Measurements from ENCODE around the gene ACOT9. TPM values are rescaled to one million over a fixed set of nuclear protein-coding genes. Genes with fewer than 3 reads are reported as not detected.

Gene ACOT9
- total and polyA plus RNA-seq, 10 of the 15 experiments (the other 5 are each of a cell fraction or from before 2014, with no cell fraction given), result 17.4 to 42.5 (median 23.3) TPM

- WGBS (ENCODE audit: insufficient coverage, insufficient replicate concordance, low lambda C conversion rate, missing lambda C conversion rate), result 70% methylated on average over 14 of the region's 16 CpGs
- ChIA-PET CTCF (no interaction called here), RAD21 (ENCODE audit: unreplicated experiment) (interaction anchor here (0.8 kb wide), 1 partner anchor 236 kb away, joined by 3 read pairs; no protein-coding TSS in a partner anchor), POLR2A (interaction anchor here (0.9 to 1.1 kb wide), 2 partner anchors 10 to 69 kb away, joined by 3 to 6 read pairs; no protein-coding TSS in a partner anchor), SMC1A (ENCODE audit: uncharacterized antibody, unreplicated experiment) (interaction anchor here (2.3 kb wide), 1 partner anchor 235 kb away, joined by 6 read pairs; no protein-coding TSS in a partner anchor)
- Histone ChIP-seq H3K27me3 (replicated peaks in 1 of 2; ENCODE audit: control insufficient read depth in 2 of 2, insufficient read depth in 2 of 2, low read length in 1 of 2) (no peaks in the 10 kb centered on the region), H3K4me2 (ENCODE audit: control insufficient read depth, insufficient read depth) (no peak overlapping the region), H3K9me3 (replicated peaks; ENCODE audit: control insufficient read depth, insufficient read depth, low read length) (no peaks in the 10 kb centered on the region; the same call in 2 of the 3 replicates), H4K20me1 (ENCODE audit: control insufficient read depth, insufficient read depth) (no peaks in the 10 kb centered on the region), H3K4me3 (no peak overlapping the region), H2AFZ (ENCODE audit: control insufficient read depth, low read depth, low read length) (no peak overlapping the region), H3K36me3 (ENCODE audit: control insufficient read depth in 2 of 2, insufficient read depth in 2 of 2, low read length in 1 of 2) (no peaks in the 10 kb centered on the region), H3K27ac (ENCODE audit: control insufficient read depth, insufficient read depth) (no peak overlapping the region), H3K79me2 (ENCODE audit: control insufficient read depth, insufficient read depth, low read length) (peaks cover 3% of the 10 kb centered on the region), H3K4me1 (ENCODE audit: control insufficient read depth, insufficient read depth, low read length) (peaks cover 8% of the 10 kb centered on the region), H3K9ac (ENCODE audit: control insufficient read depth, insufficient read depth, low read length) (no peak overlapping the region)
- DNase-seq (ENCODE audit: low read depth, low spot score) (no peak), ATAC-seq (no peak), FAIRE-seq (no peak)
- BruUV-seq (replicated peaks), result no TSS peak
- no peak for TF ChIP-seq RBBP5 (conservative IDR thresholded peaks at IDR 0.05)
- no peak for TF ChIP-seq REST (IDR thresholded peaks at IDR 0.05; ENCODE audit: low read depth, low read length)
- TF ChIP-seq NFYA (IDR thresholded peaks at IDR 0.05; ENCODE audit: borderline replicate concordance, low read depth, low read length), result no peak
- no peak for TF ChIP-seq ZNF274 (IDR thresholded peaks at IDR 0.05; ENCODE audit: insufficient read depth, insufficient read length)
- no peak for TF ChIP-seq RB1 (IDR thresholded peaks at IDR 0.05; ENCODE audit: borderline replicate concordance)
- TF ChIP-seq SMARCA5 (IDR thresholded peaks at IDR 0.05), result no peak
- TF ChIP-seq CREB1 (IDR thresholded peaks at IDR 0.05; ENCODE audit: low read depth), result no peak
- TF ChIP-seq KLF5 (IDR thresholded peaks at IDR 0.05; ENCODE audit: partially characterized antibody), result no peak
- no peak for TF ChIP-seq TCF7 (IDR thresholded peaks at IDR 0.05; ENCODE audit: borderline replicate concordance)
- no peak for TF ChIP-seq PML (IDR thresholded peaks at IDR 0.05; ENCODE audit: low read length)
- TF ChIP-seq ZSCAN29 (IDR thresholded peaks at IDR 0.05), result no peak
- TF ChIP-seq JUND (IDR thresholded peaks at IDR 0.05; ENCODE audit: low read depth, low read length), result no peak
- TF ChIP-seq CEBPB (IDR thresholded peaks at IDR 0.05; ENCODE audit: borderline replicate concordance in 1 of 2, low read depth in 2 of 2, low read length in 2 of 2), result no peak
- TF ChIP-seq LARP7 (IDR thresholded peaks at IDR 0.05), result no peak
- TF ChIP-seq HDGF (IDR thresholded peaks at IDR 0.05), result no peak
- no peak for TF ChIP-seq SREBF2 (IDR thresholded peaks at IDR 0.05; ENCODE audit: low read length)
- TF ChIP-seq PAX8 (IDR thresholded peaks at IDR 0.05), result no peak
- no peak for TF ChIP-seq IKZF1 (conservative IDR thresholded peaks at IDR 0.05)
- intact Hi-C loops (cut with micrococcal nuclease; ENCODE audit: unreplicated experiment) (loop anchor here (10.0 kb wide), 1 partner anchor 171 kb away; no protein-coding TSS in a partner anchor), in situ Hi-C loops (cut with MboI) (no loop called here)
Measured at GRCh38 chrX:23666282-23666681, 76.8 kb downstream of the ACOT9 start.

Measured in GM12878 (cell line).